Testis (tissue), 2 donors: ENCODE results near the gene PRKRIP1.

ENCODE experiments used
- CTCF ChIP-seq, 3 experiments: fragments of 450-650 bp in 2 of 3; fragments of 200-600 bp in 1 of 3; sonication (generic) in 1 of 3; IDR thresholded peaks; one replicate each; pipeline ENCODE4 v1.5.1; 2016 to 2019; ENCODE audit warnings: antibody characterized with exemption in 3 of 3, mild to moderate bottlenecking in 2 of 3, moderate library complexity in 1 of 3
- POLR2A ChIP-seq: fragments of 450-650 bp; IDR thresholded peaks from one replicate; pipeline ENCODE4 v1.6.1; 2017; ENCODE audit warnings: antibody characterized with exemption, mild to moderate bottlenecking, moderate library complexity

GRCh38 chr7:102460467-102460866, 64.3 kb downstream of the PRKRIP1 start:
- no peak for TF ChIP-seq CTCF (IDR thresholded peaks at IDR 0.05)
- TF ChIP-seq POLR2A: no peak
